Transverse colon (tissue), 4 donors: ENCODE measurements around the gene SLC17A5.

ENCODE experiments used
- CTCF ChIP-seq, 5 experiments: fragments of 200-600 bp in 3 of 5; fragments of 450-650 bp in 2 of 5; sonication (generic) in 3 of 5; IDR thresholded peaks; 1 replicate in 2 of 5; 2 replicates in 3 of 5; pipeline ENCODE4 v1.5.1; 2016 to 2017; ENCODE audit warnings: antibody characterized with exemption in 5 of 5, inconsistent platforms in 3 of 5, mild to moderate bottlenecking in 2 of 5, moderate library complexity in 1 of 5
- EP300 ChIP-seq: sonication (generic); formaldehyde crosslinking; IDR thresholded peaks from one replicate; pipeline ENCODE4 v1.6.1; 2017; ENCODE audit warnings: antibody characterized with exemption, low read depth
- POLR2AphosphoS5 ChIP-seq, 3 donors: sonication (generic); formaldehyde crosslinking; IDR thresholded peaks; one replicate each; pipeline ENCODE4 v1.6.1; 2016; ENCODE audit warnings: antibody characterized with exemption in 3 of 3

- TF ChIP-seq CTCF (IDR thresholded peaks at IDR 0.05) (no peak), POLR2AphosphoS5 (IDR thresholded peaks at IDR 0.05) (no peak), EP300 (no peak)
These were observed 21.4 kb downstream of the SLC17A5 start for GRCh38 chr6:73632346-73632745.
